Gastrocnemius medialis (tissue), 4 donors: ENCODE results near the gene NECAB3.

Source experiments
- POLR2A ChIP-seq, 2 donors: fragments of 450-650 bp; IDR thresholded peaks; one replicate each; pipeline ENCODE4 v1.6.1; 2017; ENCODE audit warnings: antibody characterized with exemption in 2 of 2, mild to moderate bottlenecking in 2 of 2, moderate library complexity in 2 of 2
- TF ChIP-seq, protein P1 (sequence below), 5 experiments: fragments of 450-650 bp in 3 of 5; fragments of 200-600 bp in 2 of 5; sonication (generic) in 2 of 5; IDR thresholded peaks in 4 of 5; conservative IDR thresholded peaks in 1 of 5; 1 replicate in 4 of 5; 2 replicates in 1 of 5; pipeline ENCODE4 v1.5.1; 2016 to 2019; ENCODE audit warnings: antibody characterized with exemption in 5 of 5, mild to moderate bottlenecking in 3 of 5, moderate library complexity in 3 of 5

DNA sequence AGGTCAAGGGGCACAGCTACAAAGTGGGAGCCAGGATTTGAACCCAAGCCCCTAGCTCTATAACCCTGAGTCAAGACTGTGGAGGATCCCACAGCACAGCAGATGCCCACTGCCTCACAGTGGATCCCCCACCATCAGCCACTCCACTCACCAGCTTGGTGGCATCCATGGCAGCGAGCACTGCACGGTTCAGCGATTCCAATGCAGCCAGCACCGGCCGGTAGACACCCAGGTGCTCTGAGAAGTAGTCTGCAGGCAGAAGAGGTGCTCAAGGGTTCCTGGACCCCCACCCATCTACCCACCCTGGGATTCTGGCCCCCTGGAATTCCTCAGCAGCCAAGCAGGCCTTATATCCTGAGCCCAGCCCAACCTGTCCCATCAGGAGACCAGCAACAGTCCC, 5.0 kb downstream of the NECAB3 start:
- TF ChIP-seq, protein P1, sequence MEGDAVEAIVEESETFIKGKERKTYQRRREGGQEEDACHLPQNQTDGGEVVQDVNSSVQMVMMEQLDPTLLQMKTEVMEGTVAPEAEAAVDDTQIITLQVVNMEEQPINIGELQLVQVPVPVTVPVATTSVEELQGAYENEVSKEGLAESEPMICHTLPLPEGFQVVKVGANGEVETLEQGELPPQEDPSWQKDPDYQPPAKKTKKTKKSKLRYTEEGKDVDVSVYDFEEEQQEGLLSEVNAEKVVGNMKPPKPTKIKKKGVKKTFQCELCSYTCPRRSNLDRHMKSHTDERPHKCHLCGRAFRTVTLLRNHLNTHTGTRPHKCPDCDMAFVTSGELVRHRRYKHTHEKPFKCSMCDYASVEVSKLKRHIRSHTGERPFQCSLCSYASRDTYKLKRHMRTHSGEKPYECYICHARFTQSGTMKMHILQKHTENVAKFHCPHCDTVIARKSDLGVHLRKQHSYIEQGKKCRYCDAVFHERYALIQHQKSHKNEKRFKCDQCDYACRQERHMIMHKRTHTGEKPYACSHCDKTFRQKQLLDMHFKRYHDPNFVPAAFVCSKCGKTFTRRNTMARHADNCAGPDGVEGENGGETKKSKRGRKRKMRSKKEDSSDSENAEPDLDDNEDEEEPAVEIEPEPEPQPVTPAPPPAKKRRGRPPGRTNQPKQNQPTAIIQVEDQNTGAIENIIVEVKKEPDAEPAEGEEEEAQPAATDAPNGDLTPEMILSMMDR (IDR thresholded peaks at IDR 0.05 in 4 of 5, conservative IDR thresholded peaks at IDR 0.05 in 1 of 5): no peak
- no peak for TF ChIP-seq POLR2A (IDR thresholded peaks at IDR 0.05)
